Midbrain (tissue), 1 donor: ENCODE results near the gene NTPCR.
"Not testable (repeated sequence)": the region's sequence is repeated elsewhere in the genome, so short reads cannot be mapped to it uniquely, and the experiment has no call there.

Source experiments
- DNase-seq: peaks from one replicate; lab custom pipeline; 2025; lab: John Stamatoyannopoulos, UW

Gene NTPCR

DNA sequence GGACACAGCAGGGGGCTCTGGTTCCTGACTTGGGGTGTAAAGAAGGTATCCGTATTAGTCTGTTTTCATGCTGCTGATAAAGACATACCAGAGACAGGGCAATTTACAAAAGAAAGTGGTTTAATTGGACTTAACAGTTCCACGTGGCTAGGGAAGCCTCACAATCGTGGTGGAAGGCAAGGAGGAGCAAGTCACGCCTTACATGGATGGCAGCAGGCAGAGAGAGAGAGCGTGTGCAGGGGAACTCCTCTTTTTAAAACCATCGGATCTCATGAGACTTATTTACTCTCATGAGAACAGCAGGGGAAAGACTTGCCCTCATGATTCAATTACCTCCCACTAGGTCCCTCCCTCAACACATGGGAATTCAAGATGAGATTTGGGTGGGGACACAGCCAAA is 23.2 kb upstream of the NTPCR start:
- not testable (repeated sequence) for DNase-seq

DNA sequence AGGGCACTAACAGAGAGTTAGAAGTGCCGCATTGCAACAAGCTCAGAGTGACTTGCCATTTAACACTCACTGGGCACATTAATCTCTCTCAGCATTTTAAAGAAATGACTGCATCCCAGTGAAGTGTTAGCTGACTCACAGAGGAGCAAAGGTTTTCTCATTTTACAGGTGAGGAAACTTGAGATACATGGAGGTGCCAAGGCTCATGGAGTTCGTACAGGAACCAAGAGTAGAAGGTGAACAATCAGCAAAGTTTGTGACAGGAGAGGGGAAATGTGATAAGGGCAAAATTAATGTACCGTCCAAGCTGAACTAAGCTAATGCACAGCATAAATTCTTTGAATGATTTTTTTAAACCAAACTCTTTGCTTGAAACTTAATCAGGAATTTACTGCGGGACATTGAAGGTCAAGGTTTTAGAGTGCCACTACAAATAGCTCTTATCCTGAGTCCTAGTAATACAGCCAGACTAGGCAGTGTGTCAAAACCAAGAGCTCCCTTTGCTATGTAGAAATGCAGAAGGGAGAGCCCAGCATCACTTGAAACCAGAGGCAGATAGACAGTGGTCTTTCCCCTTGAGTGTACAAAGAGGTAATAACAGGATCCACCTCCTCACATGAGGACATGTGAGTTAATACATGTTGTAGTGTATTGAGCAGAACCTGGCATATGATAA is 22.4 kb upstream of the NTPCR start:
- DNase-seq = no peak

DNA sequence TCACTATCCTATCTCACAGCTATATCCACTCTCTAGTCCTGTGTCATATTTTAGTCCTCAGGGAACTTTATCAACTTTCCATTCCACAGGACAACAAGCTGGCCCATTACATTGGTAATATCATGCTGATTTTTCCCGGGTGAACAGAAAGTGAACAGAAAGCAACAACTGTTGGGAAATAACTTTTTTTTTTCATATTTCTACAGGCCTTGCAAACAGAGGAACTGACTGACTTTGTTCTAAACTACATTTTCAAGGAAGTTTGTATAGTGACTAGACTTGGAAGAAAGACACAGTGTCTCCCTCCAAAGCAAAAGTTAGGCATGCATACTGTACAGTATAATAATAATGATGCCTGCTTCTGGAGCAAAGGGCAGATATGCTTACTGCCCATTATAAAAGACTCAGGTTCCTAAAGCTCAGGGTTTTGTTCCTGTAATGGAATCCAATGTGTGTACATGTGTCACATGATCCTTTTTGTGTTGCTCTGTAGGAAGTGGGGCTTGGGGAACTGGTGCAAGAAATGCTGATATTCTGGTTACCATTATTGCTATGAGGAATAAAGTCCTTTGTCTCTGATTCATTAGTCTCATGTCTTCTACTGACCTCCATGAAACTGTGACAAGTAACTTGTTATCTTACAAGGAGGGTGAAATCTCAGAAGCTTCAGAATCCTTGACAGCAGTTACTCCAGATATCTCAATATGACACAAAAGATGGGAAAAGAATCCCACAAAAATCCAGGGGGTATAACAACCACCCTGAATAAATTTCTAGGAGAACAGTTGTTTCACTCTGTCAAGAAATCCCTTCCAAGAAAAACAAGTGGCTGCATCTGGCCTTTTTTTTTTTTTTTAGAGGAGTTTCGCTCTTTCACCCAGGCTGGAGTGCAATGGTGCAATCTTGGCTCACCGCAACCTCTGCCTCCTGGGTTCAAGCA is 17.7 kb upstream of the NTPCR start:
- no peak for DNase-seq

DNA sequence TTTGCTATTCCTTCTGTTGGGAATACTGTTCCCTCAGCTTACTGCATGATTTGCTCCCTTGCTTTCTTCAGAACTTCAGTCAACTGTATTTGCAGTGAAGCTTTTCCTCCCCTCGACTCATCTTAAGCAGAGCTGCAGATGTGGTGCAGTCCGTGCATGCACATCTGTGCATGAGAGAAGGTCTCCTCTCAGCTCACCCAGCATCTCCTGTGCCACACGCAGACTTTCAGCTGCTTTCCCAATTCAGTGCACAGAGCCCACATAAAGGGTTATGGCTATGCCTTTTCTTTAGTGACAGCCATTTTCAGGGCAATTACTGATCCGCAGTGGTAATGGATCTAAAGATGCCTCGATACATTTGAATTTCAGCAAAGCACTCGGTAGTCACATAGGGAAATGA is 13.5 kb upstream of the NTPCR start:
- no peak for DNase-seq

DNA sequence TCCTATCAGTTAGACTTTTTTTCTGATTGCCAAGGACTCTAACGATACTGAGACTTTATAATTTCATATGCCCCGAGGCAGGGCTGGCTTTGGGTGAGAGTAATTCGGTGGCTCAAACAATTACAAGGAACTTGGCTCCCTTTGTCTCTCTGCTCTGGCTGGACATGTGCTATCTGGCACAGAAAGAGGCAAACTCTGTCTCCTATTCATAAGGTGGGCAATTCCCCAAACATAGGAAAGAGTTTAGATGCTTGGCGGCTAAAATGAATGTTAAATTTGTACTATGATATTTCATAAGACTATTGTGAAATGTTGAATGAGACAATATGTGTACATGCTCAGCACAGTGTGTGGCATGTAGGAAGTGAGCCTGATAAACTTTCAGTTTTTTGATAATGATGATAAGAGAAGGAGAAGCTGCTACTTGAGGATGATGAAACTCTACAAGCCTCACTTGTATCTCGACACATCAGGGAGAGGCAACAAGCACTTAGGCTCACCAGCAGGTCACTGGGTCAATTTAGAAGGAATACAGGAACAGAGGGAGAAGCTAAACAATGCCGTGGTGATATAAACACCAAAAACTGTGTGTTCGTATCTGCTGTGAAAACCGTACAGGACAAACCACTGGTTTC is 12.6 kb upstream of the NTPCR start:
- no peak for DNase-seq

- no peak for DNase-seq
Measured at GRCh38 chr1:232938926-232939325, 11.5 kb upstream of the NTPCR start.

DNA sequence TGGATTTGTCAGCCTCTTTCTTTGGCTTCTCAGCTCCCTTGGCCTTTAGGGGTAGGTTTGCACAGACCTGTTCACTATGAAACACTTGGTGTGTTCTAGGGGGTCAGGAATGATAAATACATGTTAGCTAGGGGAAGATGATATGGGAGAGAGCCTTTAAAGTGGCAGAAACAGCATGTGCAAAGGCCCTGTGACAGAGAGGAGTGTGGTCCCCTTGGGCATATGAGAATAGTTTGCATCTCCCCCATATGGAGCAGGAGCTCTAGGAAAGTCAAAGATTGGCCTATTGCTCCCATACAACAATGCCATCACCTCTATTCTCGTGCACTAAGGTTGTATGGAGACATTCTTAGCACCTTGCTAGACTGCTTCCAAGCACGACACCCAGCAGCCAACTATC is 10.7 kb upstream of the NTPCR start:
- no peak for DNase-seq

- DNase-seq = no peak
Measured at GRCh38 chr1:232940262-232940661, 10.1 kb upstream of the NTPCR start.

DNA sequence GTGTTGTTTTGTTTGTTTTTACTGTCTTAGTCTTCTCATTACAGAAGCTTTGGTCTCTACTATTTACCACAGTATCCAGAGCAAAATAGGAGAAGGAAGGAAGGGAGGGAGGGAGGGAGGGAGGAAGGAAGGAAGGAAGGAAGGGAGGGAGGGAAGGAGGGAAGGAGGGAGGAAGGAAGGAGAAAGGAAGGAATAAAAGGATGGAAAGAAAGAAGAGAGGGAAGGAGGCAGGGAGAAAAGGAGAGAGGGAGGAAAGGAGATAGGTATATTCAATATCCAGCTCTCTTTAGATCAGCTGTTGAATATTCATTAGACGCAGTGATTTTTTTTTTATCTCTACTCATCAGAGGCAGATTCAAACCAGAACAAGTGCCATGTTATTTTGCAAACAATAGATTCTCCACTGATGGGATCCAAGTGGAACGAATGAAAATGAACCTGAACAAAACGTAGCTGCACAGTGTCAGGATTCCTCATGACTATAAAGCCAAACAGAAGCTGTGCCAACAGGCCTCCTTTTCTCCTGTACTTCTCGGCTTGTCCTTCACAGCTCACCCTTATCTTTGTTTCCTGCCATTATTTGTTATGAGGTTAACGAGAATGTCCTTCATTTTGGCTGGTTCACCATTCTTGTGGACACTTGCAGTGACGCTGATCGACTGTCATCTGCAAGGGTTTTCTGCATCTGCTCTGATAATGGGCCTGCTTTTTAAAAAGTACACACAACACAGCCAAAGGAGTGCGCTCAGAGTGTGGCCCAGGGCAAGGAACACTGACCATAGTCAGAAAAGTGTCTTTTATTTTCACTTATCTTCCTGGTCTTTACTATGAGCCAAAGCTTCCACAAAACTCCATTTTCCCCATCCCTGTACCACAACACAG is 7.8 kb upstream of the NTPCR start:
- no peak for DNase-seq

DNA sequence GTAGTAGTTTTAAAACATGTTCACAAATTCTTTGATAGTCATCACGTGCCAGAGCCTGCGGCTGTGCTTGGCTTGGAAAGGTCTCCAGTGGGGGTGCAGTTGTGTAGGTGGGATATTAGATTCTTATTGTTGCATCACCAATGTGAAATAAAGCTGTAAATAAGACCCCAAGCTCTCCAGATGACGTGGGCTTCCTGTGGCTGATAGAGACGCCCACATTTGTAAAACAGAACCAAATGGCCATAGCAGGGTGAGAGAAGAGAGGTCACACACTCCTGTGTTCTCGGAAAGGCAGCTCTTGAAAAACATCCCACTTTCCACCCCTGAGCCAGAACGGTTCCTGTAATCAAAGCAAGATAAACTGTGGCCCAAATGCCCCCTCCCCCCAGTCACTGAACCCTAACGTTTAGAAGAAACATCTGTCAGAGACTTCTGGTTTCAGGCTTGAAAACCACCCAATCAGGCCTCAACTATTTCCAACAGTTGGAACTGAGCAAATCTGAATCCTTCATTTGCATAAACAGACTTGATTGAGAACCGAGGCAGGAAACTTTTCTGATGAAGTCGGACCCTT is 6.6 kb upstream of the NTPCR start:
- no peak for DNase-seq

DNA sequence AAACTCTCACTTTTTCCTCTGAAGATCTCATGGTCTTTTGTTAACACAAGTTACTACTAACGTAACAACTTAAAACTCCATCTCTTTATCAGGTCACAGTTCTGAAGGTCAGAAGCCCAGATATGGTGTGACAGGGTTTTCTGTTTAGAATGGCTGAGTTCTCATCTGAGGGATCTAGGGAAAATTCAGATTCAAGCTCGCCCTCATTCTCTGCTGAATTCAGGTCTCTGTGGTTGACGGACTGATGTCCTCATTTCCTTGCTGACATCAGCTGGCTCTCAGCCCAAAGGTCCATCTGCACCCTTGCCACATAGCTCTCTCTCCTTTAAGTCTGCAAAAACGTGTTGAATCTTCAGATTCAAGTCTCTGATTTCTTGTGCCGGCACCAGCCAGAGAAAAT is 6.1 kb upstream of the NTPCR start:
- DNase-seq = no peak

- no peak for DNase-seq
Measured at GRCh38 chr1:232949636-232950196, 695 bp upstream of the NTPCR start.

DNA sequence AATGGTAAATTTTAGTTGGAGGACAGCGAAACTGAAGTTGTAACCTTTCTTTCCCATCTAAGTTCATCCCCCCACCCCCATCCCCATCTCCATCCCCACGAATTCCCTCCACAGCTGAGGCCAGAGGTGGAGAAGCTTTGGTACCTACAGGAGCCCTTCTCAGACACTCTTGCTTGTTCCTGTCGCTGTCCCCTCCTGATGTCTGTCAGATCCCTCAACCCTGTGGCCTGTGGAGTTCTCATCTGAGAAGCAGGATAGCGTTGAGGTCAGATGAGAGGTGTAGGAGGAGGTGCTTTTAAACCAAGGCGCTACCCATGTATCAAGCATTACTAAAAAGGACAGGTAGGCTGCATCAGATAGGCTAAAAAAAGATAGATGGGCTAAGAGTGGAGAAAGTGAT is 769 bp downstream of the NTPCR start:
- no peak for DNase-seq

DNA sequence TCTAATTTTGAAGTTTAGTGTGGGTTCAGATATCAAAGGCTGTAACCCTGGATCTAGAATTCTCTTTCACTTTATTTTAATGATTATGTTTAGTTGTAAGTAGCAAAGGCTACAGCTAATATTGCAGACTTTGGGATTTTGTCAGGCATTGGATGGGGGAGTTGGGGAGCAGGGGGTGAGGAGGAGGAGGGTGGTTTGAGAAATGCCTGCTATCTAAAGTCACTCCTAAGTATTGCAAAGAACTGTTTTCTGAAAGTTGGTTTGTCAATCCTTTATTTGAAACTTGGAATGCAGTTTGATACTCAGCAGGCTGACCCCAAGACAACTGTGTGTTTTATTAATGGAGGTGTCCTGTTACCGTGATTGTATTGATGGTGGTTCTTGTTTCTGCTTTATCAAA is 1.2 kb downstream of the NTPCR start:
- no peak for DNase-seq

DNA sequence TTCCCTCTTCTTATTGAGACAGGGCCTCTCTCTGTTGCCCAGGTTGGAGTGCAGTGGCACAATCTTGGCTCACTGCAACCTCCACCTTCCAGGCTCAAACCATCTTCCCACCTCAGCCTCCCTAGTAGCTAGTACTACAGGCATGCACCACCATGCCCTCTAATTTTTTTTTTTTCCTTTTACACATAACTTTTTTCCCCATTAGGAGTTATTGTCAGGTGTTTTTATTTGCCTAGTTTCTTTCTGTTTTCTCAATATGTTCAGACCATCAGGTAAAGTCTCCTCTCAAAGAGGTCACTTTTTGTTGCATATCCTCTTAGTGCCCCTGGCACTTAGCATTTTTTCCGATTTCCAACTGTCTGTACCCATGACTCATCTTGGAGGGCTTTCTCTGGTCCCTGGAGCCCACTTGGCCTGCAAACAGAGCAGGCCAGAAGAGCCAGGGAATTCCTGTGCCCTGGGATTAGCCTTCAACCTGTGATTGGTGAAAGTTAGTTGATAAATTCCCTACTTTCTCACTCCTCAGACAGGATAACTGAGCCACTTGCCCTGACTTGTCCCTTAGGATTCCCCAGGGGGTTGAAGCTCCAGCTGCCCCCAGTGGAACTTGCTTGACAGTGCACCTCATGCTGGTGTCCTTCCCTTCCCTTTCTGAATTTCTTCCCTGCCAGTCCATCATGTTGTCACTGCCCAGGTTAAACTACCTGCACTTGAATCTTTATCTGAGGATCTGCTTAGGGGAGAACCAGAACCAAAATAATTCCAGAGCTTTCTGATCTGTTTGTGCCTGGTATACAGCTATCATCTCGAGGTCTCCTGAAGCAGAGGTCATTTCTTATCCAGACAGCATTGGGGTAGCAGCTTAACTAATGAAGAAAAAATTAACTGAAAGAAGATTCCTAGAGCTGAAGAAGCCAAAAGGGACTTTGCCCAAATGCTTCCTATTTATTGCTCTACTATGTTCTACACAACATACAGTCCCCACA is 2.4 kb downstream of the NTPCR start:
- DNase-seq = no peak

- no peak for DNase-seq
Measured at GRCh38 chr1:232954594-232955365, 4.4 kb downstream of the NTPCR start.

DNA sequence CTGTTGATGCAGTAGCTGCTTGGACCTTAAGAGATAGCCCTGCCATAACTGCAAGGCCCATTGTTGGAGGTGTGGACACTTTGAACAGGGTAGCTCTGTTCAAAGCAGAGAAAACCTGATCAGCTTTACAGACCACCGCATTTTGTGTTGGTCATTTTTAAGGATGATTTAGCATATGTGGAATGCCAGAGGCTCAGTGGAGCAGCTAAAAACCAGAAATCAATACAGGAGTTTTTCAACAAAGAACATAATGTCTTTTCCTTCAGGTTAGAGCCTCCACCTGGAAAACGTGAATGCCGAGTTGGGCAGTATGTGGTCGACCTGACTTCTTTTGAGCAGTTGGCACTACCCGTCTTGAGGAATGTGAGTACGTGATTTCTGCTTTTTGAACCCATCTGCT is 5.7 kb downstream of the NTPCR start:
- DNase-seq = no peak

- no peak for DNase-seq
Measured at GRCh38 chr1:232958067-232958466, 7.7 kb downstream of the NTPCR start.
